K562 (cell line): Measurements from ENCODE around the gene SMOC2. TPM values are rescaled to one million over a fixed set of nuclear protein-coding genes. Genes with fewer than 3 reads are reported as not detected.

Experiments
- ATAC-seq: fragments of 200-7000 bp; cut with Tn5 transposase; 3 replicates; pipeline ENCODE4 v1.9.1; 2020; ENCODE audit warnings: moderate library complexity
- BruUV-seq: library from RNA; stranded (reverse); fragments of 400-500 nt; replicated peaks from 2 replicates; lab custom pipeline; 2021; lab: Mats Ljungman, UMichigan
- CTCF ChIA-PET: fragments of 300-600 bp; formaldehyde crosslinking; extraction: SDS; loops from one replicate; lab custom pipeline; 2021; ENCODE audit warnings: low intra/inter-chr PET ratio; lab: Yijun Ruan, JAX
- POLR2A ChIA-PET: fragments of 300-600, 350-650 bp; sonication (Branson Sonifier 250); formaldehyde crosslinking; extraction: SDS; loops from one replicate; lab custom pipeline; 2021; ENCODE audit warnings: antibody characterized with exemption, inconsistent platforms; lab: Yijun Ruan, JAX
- DNase-seq, 4 experiments: peaks; one replicate each; pipeline versions ENCODE4 v3.0.0 to v3.0.0-alpha.2; 2011 to 2018; ENCODE audit warnings: low spot score in 3 of 4, mixed read lengths in 3 of 4; ENCODE audit errors: extremely low read depth in 1 of 4
- FAIRE-seq: peaks from 2 replicates; lab custom pipeline; 2011; peaks lifted over from hg19 to GRCh38; lab: Jason Lieb, UNC
- H2AFZ ChIP-seq: 2 replicates; pipeline ENCODE4 v1.6.0; 2011; ENCODE audit warnings: low read depth, low read length, control low read depth, inconsistent platforms
- H3K27ac ChIP-seq: fragments of 200-600 bp; 3 replicates; pipeline ENCODE4 v1.8.0; 2011; ENCODE audit warnings: low read depth, mild to moderate bottlenecking, control low read depth, inconsistent platforms, low read length, moderate library complexity, mixed read lengths; ENCODE audit errors: extremely low read depth
- H3K27me3 ChIP-seq, 2 experiments: fragments of 300-600 bp in 1 of 2; 2 replicates in 1 of 2; 3 replicates in 1 of 2; pipeline versions ENCODE4 v1.6.0 to v1.8.0; 2011; ENCODE audit warnings: inconsistent platforms in 2 of 2, low read length in 2 of 2, mild to moderate bottlenecking in 1 of 2, mixed read lengths in 1 of 2, moderate library complexity in 1 of 2; ENCODE audit not compliant: control insufficient read depth in 2 of 2, insufficient read depth in 2 of 2
- H3K36me3 ChIP-seq: fragments of 300-600 bp; 3 replicates; pipeline ENCODE4 v1.8.0; 2011; ENCODE audit warnings: mild to moderate bottlenecking, low read length, inconsistent platforms; ENCODE audit not compliant: control insufficient read depth, insufficient read depth
- H3K4me1 ChIP-seq, 2 experiments: fragments of 200-600 bp in 1 of 2; replicated peaks in 1 of 2; 2 replicates in 1 of 2; 3 replicates in 1 of 2; pipeline versions ENCODE4 v1.5.1 to v1.8.0; 2011; ENCODE audit warnings: inconsistent platforms in 2 of 2, low read length in 2 of 2, mild to moderate bottlenecking in 1 of 2, mixed read lengths in 1 of 2, moderate library complexity in 1 of 2; ENCODE audit not compliant: control insufficient read depth in 2 of 2, insufficient read depth in 2 of 2
- H3K4me2 ChIP-seq: 2 replicates; pipeline ENCODE4 v1.6.1; 2011; ENCODE audit warnings: low read length, control low read depth, inconsistent platforms, mixed read lengths; ENCODE audit not compliant: insufficient read depth
- H3K4me3 ChIP-seq: fragments of 200-600 bp; sonication (generic), shearing (Covaris generic); 2 replicates; pipeline ENCODE4 v1.5.1; 2016; ENCODE audit warnings: control low read depth, inconsistent platforms
- H3K79me2 ChIP-seq: fragments of 200-600 bp; 3 replicates; pipeline ENCODE4 v1.8.0; 2011; ENCODE audit warnings: low read length, inconsistent platforms; ENCODE audit not compliant: control insufficient read depth, insufficient read depth
- H3K9ac ChIP-seq, 2 experiments: 2 replicates each; pipeline versions ENCODE4 v1.6.0 to v1.6.1; 2011; ENCODE audit warnings: low read depth in 2 of 2, low read length in 2 of 2, control low read depth in 1 of 2, inconsistent platforms in 1 of 2, mild to moderate bottlenecking in 1 of 2, mixed read lengths in 1 of 2; ENCODE audit not compliant: insufficient read depth in 1 of 2
- H3K9me1 ChIP-seq: one replicate; pipeline ENCODE4 v1.6.0; 2011; ENCODE audit warnings: inconsistent platforms, mild to moderate bottlenecking, low read length, moderate library complexity; ENCODE audit not compliant: control insufficient read depth, insufficient read depth
- H3K9me3 ChIP-seq: replicated peaks from 2 replicates; pipeline ENCODE4 v1.5.1; 2011; ENCODE audit warnings: low read depth, low read length, inconsistent platforms; ENCODE audit not compliant: control insufficient read depth, insufficient read depth
- H4K20me1 ChIP-seq: replicated peaks from 2 replicates; pipeline ENCODE4 v1.6.1; 2011; ENCODE audit warnings: low read length, inconsistent platforms, mixed read lengths; ENCODE audit not compliant: control insufficient read depth, insufficient read depth
- DNMT1 ChIP-seq: fragments of 450-650 bp; IDR thresholded peaks from 2 replicates; pipeline ENCODE4 v1.6.1; 2016; ENCODE audit warnings: antibody characterized with exemption, mild to moderate bottlenecking
- FOXK1 ChIP-seq: sonication (generic); formaldehyde crosslinking; IDR thresholded peaks from 2 replicates; pipeline ENCODE4 v1.8.0; 2022; ENCODE audit warnings: missing genetic modification reagents, mild to moderate bottlenecking, borderline replicate concordance
- SETDB1 ChIP-seq: IDR thresholded peaks from one replicate; pipeline ENCODE4 v1.6.1; 2012; ENCODE audit warnings: low read length, control low read depth, inconsistent platforms
- SRSF7 ChIP-seq: fragments of 200-400 bp; formaldehyde crosslinking; optimal IDR thresholded peaks from 2 replicates; pipeline ENCODE3; 2017; ENCODE audit warnings: mild to moderate bottlenecking, low read depth, low read length
- SUPT5H ChIP-seq: fragments of 450-650 bp; IDR thresholded peaks from 2 replicates; pipeline ENCODE4 v1.6.1; 2016
- ZKSCAN1 ChIP-seq: fragments of 150-350 bp; IDR thresholded peaks from 2 replicates; pipeline ENCODE4 v1.6.1; 2016; ENCODE audit warnings: low read depth, low read length
- WGBS: fragments of 100-300 bp; shearing (Covaris generic); methylation state at CpG from one replicate; pipeline ENCODE4 v1.1.6; 2016; ENCODE audit warnings: low coverage, mixed read lengths; ENCODE audit not compliant: insufficient coverage; ENCODE audit errors: missing lambda C conversion rate; 5-methylcytosine and 5-hydroxymethylcytosine counted together
- in situ Hi-C: fragments of 300-500 bp; cut with MboI; formaldehyde crosslinking; loops from 4 replicates; pipeline ENCODE4 v1.15.0; 2018; ENCODE audit warnings: inconsistent platforms, mixed read lengths
- intact Hi-C: fragments of 100-400 bp; cut with micrococcal nuclease; formaldehyde crosslinking; loops from 2 replicates; pipeline ENCODE4 v1.14.2; 2022
- polyA plus RNA-seq, 8 experiments: library from polyadenylated mRNA; depleted of rRNA in 4 of 8; stranded (reverse) in 5 of 8; unstranded in 3 of 8; fragments of >200 nt; fragmentation: Nextera tagmentation in 2 of 8; fragmentation: Illumina TruSeq in 1 of 8; extraction: Ambion mirVana in 2 of 8; extraction: Trizol in 1 of 8; gene quantifications; 2 replicates each; pipeline versions ENCODE4 v1.2.1 to v1.2.3, GENCODE V29; 2011 to 2014; ENCODE audit warnings: inconsistent platforms in 1 of 8, missing spikeins in 1 of 8
- total RNA-seq, 7 experiments: library from RNA; depleted of rRNA in 6 of 7; stranded (reverse); fragments of >200 nt in 6 of 7; fragmentation: Illumina TruSeq in 2 of 7; extraction: Trizol in 2 of 7; gene quantifications; 2 replicates each; pipeline versions ENCODE4 v1.2.1 to v1.2.3, GENCODE V29; 2011 to 2021; ENCODE audit warnings: low replicate concordance in 1 of 7
- TF ChIP-seq, protein P1 (sequence below): IDR thresholded peaks from 2 replicates; pipeline ENCODE4 v1.6.1; 2011; ENCODE audit warnings: borderline replicate concordance, low read depth, mild to moderate bottlenecking, moderate library complexity, low read length; ENCODE audit not compliant: insufficient read depth, poor library complexity, severe bottlenecking

Gene SMOC2
- total and polyA plus RNA-seq, 9 of the 15 experiments (the other 6 are each of a cell fraction or from before 2014, with no cell fraction given) = 0.45 to 2.3 (median 1.1) TPM

DNA sequence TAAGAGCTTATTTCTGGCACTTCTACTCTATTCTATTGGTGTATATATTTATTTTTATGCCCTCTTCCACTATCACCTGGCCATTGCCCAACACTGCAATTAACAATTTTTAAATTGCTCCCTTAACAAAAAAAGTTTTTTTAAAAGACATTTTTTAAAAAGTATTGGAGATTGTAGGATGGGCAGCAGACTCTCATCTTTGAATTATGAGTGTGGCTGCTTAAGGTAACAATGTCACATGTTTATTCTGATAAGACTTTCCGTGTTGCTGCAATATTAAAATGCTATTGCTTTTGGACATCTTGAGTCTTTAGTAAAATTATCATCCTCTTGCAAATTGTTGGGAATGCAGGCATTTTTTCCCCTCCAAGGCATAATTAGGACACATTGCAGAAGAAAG is 31.4 kb downstream of the SMOC2 start:
- H3K9me1 ChIP-seq = no peaks in the 10 kb centered on the region
- in situ Hi-C loops = no loop called here
- no peak overlapping the region for H2AFZ ChIP-seq
- peaks cover 5 to 24% of the 10 kb centered on the region in 2 experiments for H3K27me3 ChIP-seq
- FAIRE-seq = no peak
- no peak overlapping the region for H3K4me2 ChIP-seq
- H3K9ac ChIP-seq = no peak overlapping the region
- ChIA-PET POLR2A (no interaction called here), CTCF (no interaction called here)
- intact Hi-C loops = no loop called here
- no TSS peak for BruUV-seq
- peaks cover 3% of the 10 kb centered on the region; the same call in 1 of the 2 replicates for H4K20me1 ChIP-seq
- no peak for DNase-seq
- 12% methylated on average over 1 of the region's 1 CpG for WGBS
- no peaks in the 10 kb centered on the region for H3K79me2 ChIP-seq
- H3K4me3 ChIP-seq = no peak overlapping the region
- no peaks in the 10 kb centered on the region for H3K9me3 ChIP-seq
- TF ChIP-seq ZKSCAN1 (no peak), SRSF7 (no peak), SETDB1 (no peak), DNMT1 (no peak), FOXK1 (CRISPR knock-in tag) (no peak), SUPT5H (no peak)
- TF ChIP-seq, protein P1, sequence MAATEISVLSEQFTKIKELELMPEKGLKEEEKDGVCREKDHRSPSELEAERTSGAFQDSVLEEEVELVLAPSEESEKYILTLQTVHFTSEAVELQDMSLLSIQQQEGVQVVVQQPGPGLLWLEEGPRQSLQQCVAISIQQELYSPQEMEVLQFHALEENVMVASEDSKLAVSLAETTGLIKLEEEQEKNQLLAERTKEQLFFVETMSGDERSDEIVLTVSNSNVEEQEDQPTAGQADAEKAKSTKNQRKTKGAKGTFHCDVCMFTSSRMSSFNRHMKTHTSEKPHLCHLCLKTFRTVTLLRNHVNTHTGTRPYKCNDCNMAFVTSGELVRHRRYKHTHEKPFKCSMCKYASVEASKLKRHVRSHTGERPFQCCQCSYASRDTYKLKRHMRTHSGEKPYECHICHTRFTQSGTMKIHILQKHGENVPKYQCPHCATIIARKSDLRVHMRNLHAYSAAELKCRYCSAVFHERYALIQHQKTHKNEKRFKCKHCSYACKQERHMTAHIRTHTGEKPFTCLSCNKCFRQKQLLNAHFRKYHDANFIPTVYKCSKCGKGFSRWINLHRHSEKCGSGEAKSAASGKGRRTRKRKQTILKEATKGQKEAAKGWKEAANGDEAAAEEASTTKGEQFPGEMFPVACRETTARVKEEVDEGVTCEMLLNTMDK = no peak
- no peak overlapping the region for H3K27ac ChIP-seq
- ATAC-seq = no peak
- no peaks in the 10 kb centered on the region for H3K4me1 ChIP-seq
- H3K36me3 ChIP-seq = no peaks in the 10 kb centered on the region
